NCI-H748 (cell line): ENCODE measurements around the gene CPXM2.
"Not testable (repeated sequence)": the region's sequence is repeated elsewhere in the genome, so short reads cannot be mapped to it uniquely, and the experiment has no call there.

Source experiments
- DNase-seq: peaks from one replicate; lab custom pipeline; 2025; ENCODE audit not compliant: unreplicated experiment; lab: John Stamatoyannopoulos, UW

CPXM2 gene

GRCh38 chr10:123747426-123747825 is 144.2 kb downstream of the CPXM2 start:
- no peak for DNase-seq

- no peak for DNase-seq
These were observed 144.7 kb downstream of the CPXM2 start for GRCh38 chr10:123746942-123747341.

GRCh38 chr10:123746520-123746919 is 145.1 kb downstream of the CPXM2 start:
- DNase-seq, result no peak

GRCh38 chr10:123746061-123746460 is 145.5 kb downstream of the CPXM2 start:
- DNase-seq, result no peak

GRCh38 chr10:123744224-123744536 is 147.4 kb downstream of the CPXM2 start:
- no peak for DNase-seq

- DNase-seq, result no peak
These were observed 148.0 kb downstream of the CPXM2 start for GRCh38 chr10:123743441-123744223.

GRCh38 chr10:123742751-123743440 is 148.7 kb downstream of the CPXM2 start:
- DNase-seq, result no peak

- DNase-seq, result no peak
These were observed 149.9 kb downstream of the CPXM2 start for GRCh38 chr10:123741711-123742110.

- DNase-seq, result no peak
These were observed 150.5 kb downstream of the CPXM2 start for GRCh38 chr10:123741146-123741545.

GRCh38 chr10:123736917-123737316 is 154.7 kb downstream of the CPXM2 start:
- DNase-seq, result not testable (repeated sequence)

GRCh38 chr10:123729523-123729922 is 162.1 kb downstream of the CPXM2 start:
- peak; percentile 7 for DNase-seq

- no peak for DNase-seq
These were observed 164.8 kb downstream of the CPXM2 start for GRCh38 chr10:123726836-123727235.

GRCh38 chr10:123726381-123726780 is 165.2 kb downstream of the CPXM2 start:
- no peak for DNase-seq

- DNase-seq, result no peak
These were observed 166.9 kb downstream of the CPXM2 start for GRCh38 chr10:123724747-123725146.

- DNase-seq, result no peak
These were observed 169.3 kb downstream of the CPXM2 start for GRCh38 chr10:123722351-123722750.

GRCh38 chr10:123721441-123722049 is 170.1 kb downstream of the CPXM2 start:
- no peak for DNase-seq

- DNase-seq, result no peak
These were observed 171.1 kb downstream of the CPXM2 start for GRCh38 chr10:123720536-123720935.

GRCh38 chr10:123718544-123719060 is 173.0 kb downstream of the CPXM2 start:
- DNase-seq, result no peak

- DNase-seq, result no peak
These were observed 174.3 kb downstream of the CPXM2 start for GRCh38 chr10:123717336-123717735.

- DNase-seq, result no peak
These were observed 176.1 kb downstream of the CPXM2 start for GRCh38 chr10:123715546-123715945.

- no peak for DNase-seq
These were observed 185.4 kb downstream of the CPXM2 start for GRCh38 chr10:123706236-123706635.

GRCh38 chr10:123704812-123705211 is 186.8 kb downstream of the CPXM2 start:
- no peak for DNase-seq
